DMS53 (cell line): ENCODE measurements around the gene DNAJC11.
"Not testable (repeated sequence)": the region's sequence is repeated elsewhere in the genome, so short reads cannot be mapped to it uniquely, and the experiment has no call there.

ENCODE experiments used
- DNase-seq: peaks from one replicate; lab custom pipeline; 2025; lab: John Stamatoyannopoulos, UW

Gene DNAJC11

GRCh38 chr1:6699915-6700314, 1.7 kb downstream of the DNAJC11 start:
- not testable (repeated sequence) for DNase-seq

GRCh38 chr1:6695868-6696267, 5.7 kb downstream of the DNAJC11 start:
- no peak for DNase-seq

- DNase-seq: no peak
Measured at GRCh38 chr1:6694121-6694713, 7.4 kb downstream of the DNAJC11 start.

GRCh38 chr1:6692956-6693355, 8.7 kb downstream of the DNAJC11 start:
- DNase-seq: no peak

- no peak for DNase-seq
Measured at GRCh38 chr1:6691507-6691906, 10.1 kb downstream of the DNAJC11 start.

GRCh38 chr1:6690186-6690585, 11.4 kb downstream of the DNAJC11 start:
- no peak for DNase-seq

GRCh38 chr1:6688757-6689156, 12.9 kb downstream of the DNAJC11 start:
- no peak for DNase-seq

- no peak for DNase-seq
Measured at GRCh38 chr1:6688001-6688400, 13.6 kb downstream of the DNAJC11 start.

GRCh38 chr1:6686294-6686693, 15.3 kb downstream of the DNAJC11 start:
- no peak for DNase-seq

GRCh38 chr1:6685381-6685780, 16.2 kb downstream of the DNAJC11 start:
- no peak for DNase-seq

- no peak for DNase-seq
Measured at GRCh38 chr1:6683434-6683833, 18.2 kb downstream of the DNAJC11 start.

GRCh38 chr1:6675941-6676340, 25.7 kb downstream of the DNAJC11 start:
- DNase-seq: no peak

- DNase-seq: no peak
Measured at GRCh38 chr1:6674771-6675170, 26.8 kb downstream of the DNAJC11 start.

- no peak for DNase-seq
Measured at GRCh38 chr1:6673816-6674398, 27.7 kb downstream of the DNAJC11 start.

GRCh38 chr1:6672558-6672957, 29.1 kb downstream of the DNAJC11 start:
- no peak for DNase-seq

GRCh38 chr1:6668503-6668902, 33.1 kb downstream of the DNAJC11 start:
- DNase-seq: no peak

GRCh38 chr1:6667139-6667538, 34.5 kb downstream of the DNAJC11 start:
- DNase-seq: no peak

GRCh38 chr1:6666696-6667095, 34.9 kb downstream of the DNAJC11 start:
- no peak for DNase-seq

GRCh38 chr1:6662468-6662867, 39.1 kb downstream of the DNAJC11 start:
- not testable (repeated sequence) for DNase-seq

GRCh38 chr1:6660415-6661049, 41.1 kb downstream of the DNAJC11 start:
- DNase-seq: no peak

- DNase-seq: no peak
Measured at GRCh38 chr1:6658359-6659060, 43.1 kb downstream of the DNAJC11 start.

GRCh38 chr1:6657138-6657537, 44.5 kb downstream of the DNAJC11 start:
- no peak for DNase-seq
